SK-N-SH treated with all-trans-retinoic acid at 6 μM for 48 hours (cell line): ENCODE results near the gene ITGA3.
A peak's percentile ranks its signal among the peaks of the same experiment; 100 is the strongest.

Experiments used
- ATAC-seq: fragments of 200-7000 bp; cut with Tn5 transposase; 3 replicates; pipeline ENCODE4 v1.9.1; 2020; ENCODE audit warnings: mild to moderate bottlenecking, moderate library complexity
- ARNTL ChIP-seq: fragments of 450-650 bp; formaldehyde crosslinking; IDR thresholded peaks from 2 replicates; pipeline ENCODE4 v1.5.0; 2020; ENCODE audit warnings: low read depth, mild to moderate bottlenecking, moderate library complexity, borderline replicate concordance
- BACH2 ChIP-seq: fragments of 250-450 bp; sonication (Bioruptor Pico); IDR thresholded peaks from 2 replicates; pipeline ENCODE4 v1.9.0; 2021; ENCODE audit warnings: mild to moderate bottlenecking, borderline replicate concordance
- ESRRG ChIP-seq: fragments of 250-450 bp; sonication (Bioruptor Pico); IDR thresholded peaks from 2 replicates; pipeline ENCODE4 v1.6.1; 2021; ENCODE audit warnings: mild to moderate bottlenecking
- GLIS3 ChIP-seq: fragments of 250-450 bp; sonication (Bioruptor Pico); IDR thresholded peaks from 2 replicates; pipeline ENCODE4 v1.5.0; 2020; ENCODE audit warnings: mild to moderate bottlenecking, moderate library complexity
- ISL1 ChIP-seq: fragments of 250-450 bp; sonication (Bioruptor Pico); IDR thresholded peaks from 2 replicates; pipeline ENCODE4 v2.1.2; 2022; ENCODE audit warnings: mild to moderate bottlenecking, moderate library complexity
- PPARA ChIP-seq: fragments of 250-450 bp; sonication (Bioruptor Pico); IDR thresholded peaks from 2 replicates; pipeline ENCODE4 v1.5.0; 2020; ENCODE audit warnings: mild to moderate bottlenecking, borderline replicate concordance
- RARB ChIP-seq: fragments of 250-450 bp; sonication (Bioruptor Pico); IDR thresholded peaks from 2 replicates; pipeline ENCODE4 v1.8.0; 2021; ENCODE audit warnings: mild to moderate bottlenecking, moderate library complexity
- SNAI2 ChIP-seq: fragments of 250-450 bp; sonication (Bioruptor Pico); IDR thresholded peaks from 2 replicates; pipeline ENCODE4 v1.5.0; 2020; ENCODE audit warnings: mild to moderate bottlenecking, moderate library complexity
- TCF4 ChIP-seq: fragments of 250-450 bp; sonication (Bioruptor Pico); IDR thresholded peaks from 2 replicates; pipeline ENCODE4 v1.8.0; 2021; ENCODE audit warnings: mild to moderate bottlenecking, moderate library complexity, borderline replicate concordance
- TOX ChIP-seq: fragments of 250-450 bp; sonication (Bioruptor Pico); IDR thresholded peaks from 2 replicates; pipeline ENCODE4 v1.8.0; 2021; ENCODE audit warnings: mild to moderate bottlenecking, moderate library complexity, borderline replicate concordance
- ZC3H10 ChIP-seq: fragments of 250-450 bp; sonication (Bioruptor Pico); IDR thresholded peaks from 2 replicates; pipeline ENCODE4 v1.5.1; 2021; ENCODE audit warnings: mild to moderate bottlenecking, moderate library complexity
- ZFP3 ChIP-seq: fragments of 250-450 bp; sonication (Bioruptor Pico); IDR thresholded peaks from 2 replicates; pipeline ENCODE4 v1.5.0; 2020; ENCODE audit warnings: mild to moderate bottlenecking, moderate library complexity
- ZFP30 ChIP-seq: fragments of 450-650 bp; formaldehyde crosslinking; IDR thresholded peaks from 2 replicates; pipeline ENCODE4 v1.5.0; 2022; ENCODE audit warnings: mild to moderate bottlenecking, moderate library complexity
- ZNF565 ChIP-seq: fragments of 450-650 bp; formaldehyde crosslinking; conservative IDR thresholded peaks from 2 replicates; pipeline ENCODE4 v1.5.0; 2020; ENCODE audit warnings: low read depth, mild to moderate bottlenecking, moderate library complexity
- ZNF70 ChIP-seq: fragments of 450-650 bp; formaldehyde crosslinking; IDR thresholded peaks from 2 replicates; pipeline ENCODE4 v1.5.0; 2020; ENCODE audit warnings: mild to moderate bottlenecking, moderate library complexity
- ZNF8 ChIP-seq: fragments of 450-650 bp; formaldehyde crosslinking; IDR thresholded peaks from 2 replicates; pipeline ENCODE4 v1.5.0; 2020; ENCODE audit warnings: mild to moderate bottlenecking, moderate library complexity
- TF ChIP-seq, protein P1 (sequence below): fragments of 250-450 bp; sonication (Bioruptor Pico); IDR thresholded peaks from 2 replicates; pipeline ENCODE4 v1.5.1; 2020; ENCODE audit warnings: low read depth, mild to moderate bottlenecking, moderate library complexity
- TF ChIP-seq, protein P2 (sequence below): fragments of 250-450 bp; sonication (Bioruptor Pico); IDR thresholded peaks from 2 replicates; pipeline ENCODE4 v1.8.0; 2020; ENCODE audit warnings: mild to moderate bottlenecking, moderate library complexity, borderline replicate concordance
- TF ChIP-seq, protein P3 (sequence below): fragments of 250-450 bp; sonication (Bioruptor Pico); IDR thresholded peaks from 2 replicates; pipeline ENCODE4 v1.5.0; 2020; ENCODE audit warnings: mild to moderate bottlenecking, moderate library complexity
- TF ChIP-seq, protein P4 (sequence below): fragments of 250-450 bp; sonication (Bioruptor Pico); IDR thresholded peaks from 2 replicates; pipeline ENCODE4 v1.8.0; 2021; ENCODE audit warnings: low read depth, mild to moderate bottlenecking, moderate library complexity, borderline replicate concordance

Gene ITGA3

DNA sequence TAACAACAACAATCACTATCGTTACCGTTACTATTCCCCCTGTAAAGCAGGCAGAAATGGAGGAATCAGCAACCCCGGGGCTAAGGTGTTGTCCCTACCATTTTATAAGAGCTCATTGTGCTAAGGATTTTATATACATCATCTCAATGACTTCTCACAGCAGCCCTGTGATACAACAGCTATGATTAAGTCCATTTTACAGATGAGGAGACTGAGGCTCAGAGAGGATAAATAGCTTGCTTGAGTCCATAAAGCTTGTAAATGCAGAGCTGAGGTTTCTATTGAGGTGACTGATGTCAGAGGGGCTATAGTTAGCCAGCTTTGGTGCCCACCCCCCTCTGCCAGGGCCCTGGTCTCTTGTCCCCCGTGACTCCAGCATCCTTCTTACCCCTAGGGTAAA, 22.5 kb downstream of the ITGA3 start:
- TF ChIP-seq ZC3H10 (no peak), TCF4 (CRISPR knock-in tag) (no peak), ISL1 (CRISPR knock-in tag) (no peak), TOX (CRISPR knock-in tag) (no peak), ZNF8 (no peak), ESRRG (CRISPR knock-in tag) (no peak), SNAI2 (no peak)
- TF ChIP-seq, protein P1, sequence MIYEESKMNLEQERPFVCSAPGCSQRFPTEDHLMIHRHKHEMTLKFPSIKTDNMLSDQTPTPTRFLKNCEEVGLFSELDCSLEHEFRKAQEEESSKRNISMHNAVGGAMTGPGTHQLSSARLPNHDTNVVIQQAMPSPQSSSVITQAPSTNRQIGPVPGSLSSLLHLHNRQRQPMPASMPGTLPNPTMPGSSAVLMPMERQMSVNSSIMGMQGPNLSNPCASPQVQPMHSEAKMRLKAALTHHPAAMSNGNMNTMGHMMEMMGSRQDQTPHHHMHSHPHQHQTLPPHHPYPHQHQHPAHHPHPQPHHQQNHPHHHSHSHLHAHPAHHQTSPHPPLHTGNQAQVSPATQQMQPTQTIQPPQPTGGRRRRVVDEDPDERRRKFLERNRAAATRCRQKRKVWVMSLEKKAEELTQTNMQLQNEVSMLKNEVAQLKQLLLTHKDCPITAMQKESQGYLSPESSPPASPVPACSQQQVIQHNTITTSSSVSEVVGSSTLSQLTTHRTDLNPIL (CRISPR knock-in tag), result no peak
- ATAC-seq, result no peak

DNA sequence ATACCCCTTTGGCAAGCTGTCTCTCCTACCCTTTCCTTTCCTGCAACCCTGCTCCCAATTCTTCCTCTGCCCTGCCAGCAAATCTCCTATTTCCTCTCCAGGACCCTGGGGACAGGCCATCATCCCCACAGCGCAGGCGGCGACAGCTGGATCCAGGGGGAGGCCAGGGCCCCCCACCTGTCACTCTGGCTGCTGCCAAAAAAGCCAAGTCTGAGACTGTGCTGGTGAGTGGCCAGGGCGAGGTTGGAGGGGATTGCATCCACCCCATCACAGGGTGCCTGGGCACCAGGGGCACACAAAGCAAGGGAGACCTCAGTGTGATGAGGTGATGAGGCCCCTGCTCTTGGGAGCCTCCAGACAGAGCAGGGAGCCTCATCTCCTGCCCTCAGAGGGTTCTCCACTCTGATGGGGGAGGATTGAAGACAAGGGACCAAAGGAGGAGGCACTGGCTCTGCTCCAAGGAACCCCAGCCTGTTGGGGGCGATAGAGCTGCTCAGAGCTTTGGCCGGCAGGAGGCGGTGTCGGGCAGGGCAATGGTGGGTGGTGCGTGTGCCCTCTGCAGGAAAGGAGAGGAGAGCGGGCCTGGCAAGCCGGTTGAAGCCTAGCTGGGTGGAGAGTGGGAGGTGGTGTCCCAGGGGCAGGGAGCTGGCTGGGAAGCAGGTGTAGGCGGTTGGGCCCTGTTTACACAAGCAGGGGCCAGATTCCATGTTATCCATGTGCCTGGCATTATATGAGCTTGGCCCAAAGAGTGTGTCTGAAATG, 23.6 kb downstream of the ITGA3 start:
- no peak for TF ChIP-seq ZNF8
- no peak for TF ChIP-seq PPARA (CRISPR knock-in tag)
- peak; percentile 35; the same call in 1 of the 2 replicates for TF ChIP-seq ZFP3 (CRISPR knock-in tag)
- peak; percentile 67 for ATAC-seq

DNA sequence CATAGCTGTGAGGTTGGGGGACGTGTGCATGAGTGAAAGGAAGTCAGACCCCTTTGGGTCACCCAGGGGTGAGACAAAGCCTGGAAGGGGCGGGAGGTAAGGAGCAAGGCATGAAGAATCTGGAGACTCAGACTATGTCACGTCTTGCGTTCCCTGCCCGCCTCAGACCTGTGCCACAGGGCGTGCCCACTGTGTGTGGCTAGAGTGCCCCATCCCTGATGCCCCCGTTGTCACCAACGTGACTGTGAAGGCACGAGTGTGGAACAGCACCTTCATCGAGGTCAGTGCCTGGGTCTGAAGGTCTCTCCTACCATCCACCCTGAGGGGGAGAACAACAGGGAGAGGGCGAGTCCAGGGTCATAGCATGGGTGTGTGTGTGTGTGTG, 24.2 kb downstream of the ITGA3 start:
- no peak for ATAC-seq
- TF ChIP-seq ZNF70 (CRISPR knock-in tag), result no peak

DNA sequence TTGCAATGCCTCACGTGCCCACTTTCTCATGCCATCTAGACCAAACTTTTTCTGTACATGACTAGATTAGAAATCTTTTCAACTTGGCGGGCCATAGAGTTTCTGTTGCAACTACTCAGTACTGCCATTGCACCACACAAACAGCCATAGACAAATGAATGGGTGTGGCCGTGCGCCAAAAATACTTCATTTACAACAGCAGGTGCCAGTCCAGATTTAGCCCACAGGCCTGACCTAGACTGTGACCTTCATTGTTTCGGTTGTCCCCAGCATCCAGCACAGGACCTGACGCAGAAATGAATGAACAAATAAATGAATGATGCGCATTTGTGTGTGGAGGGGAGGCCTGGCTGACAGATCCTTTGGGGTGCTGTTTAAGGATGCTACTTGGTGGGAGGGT, 24.9 kb downstream of the ITGA3 start:
- TF ChIP-seq, protein P2, sequence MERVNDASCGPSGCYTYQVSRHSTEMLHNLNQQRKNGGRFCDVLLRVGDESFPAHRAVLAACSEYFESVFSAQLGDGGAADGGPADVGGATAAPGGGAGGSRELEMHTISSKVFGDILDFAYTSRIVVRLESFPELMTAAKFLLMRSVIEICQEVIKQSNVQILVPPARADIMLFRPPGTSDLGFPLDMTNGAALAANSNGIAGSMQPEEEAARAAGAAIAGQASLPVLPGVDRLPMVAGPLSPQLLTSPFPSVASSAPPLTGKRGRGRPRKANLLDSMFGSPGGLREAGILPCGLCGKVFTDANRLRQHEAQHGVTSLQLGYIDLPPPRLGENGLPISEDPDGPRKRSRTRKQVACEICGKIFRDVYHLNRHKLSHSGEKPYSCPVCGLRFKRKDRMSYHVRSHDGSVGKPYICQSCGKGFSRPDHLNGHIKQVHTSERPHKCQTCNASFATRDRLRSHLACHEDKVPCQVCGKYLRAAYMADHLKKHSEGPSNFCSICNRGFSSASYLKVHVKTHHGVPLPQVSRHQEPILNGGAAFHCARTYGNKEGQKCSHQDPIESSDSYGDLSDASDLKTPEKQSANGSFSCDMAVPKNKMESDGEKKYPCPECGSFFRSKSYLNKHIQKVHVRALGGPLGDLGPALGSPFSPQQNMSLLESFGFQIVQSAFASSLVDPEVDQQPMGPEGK (CRISPR knock-in tag), result no peak
- TF ChIP-seq RARB (CRISPR knock-in tag) (no peak), SNAI2 (no peak), BACH2 (CRISPR knock-in tag) (no peak), PPARA (CRISPR knock-in tag) (no peak), ZNF70 (CRISPR knock-in tag) (no peak), ARNTL (CRISPR knock-in tag) (no peak), ZNF8 (no peak), ISL1 (CRISPR knock-in tag) (no peak), ZFP3 (CRISPR knock-in tag) (no peak), ZC3H10 (no peak)
- TF ChIP-seq, protein P3, sequence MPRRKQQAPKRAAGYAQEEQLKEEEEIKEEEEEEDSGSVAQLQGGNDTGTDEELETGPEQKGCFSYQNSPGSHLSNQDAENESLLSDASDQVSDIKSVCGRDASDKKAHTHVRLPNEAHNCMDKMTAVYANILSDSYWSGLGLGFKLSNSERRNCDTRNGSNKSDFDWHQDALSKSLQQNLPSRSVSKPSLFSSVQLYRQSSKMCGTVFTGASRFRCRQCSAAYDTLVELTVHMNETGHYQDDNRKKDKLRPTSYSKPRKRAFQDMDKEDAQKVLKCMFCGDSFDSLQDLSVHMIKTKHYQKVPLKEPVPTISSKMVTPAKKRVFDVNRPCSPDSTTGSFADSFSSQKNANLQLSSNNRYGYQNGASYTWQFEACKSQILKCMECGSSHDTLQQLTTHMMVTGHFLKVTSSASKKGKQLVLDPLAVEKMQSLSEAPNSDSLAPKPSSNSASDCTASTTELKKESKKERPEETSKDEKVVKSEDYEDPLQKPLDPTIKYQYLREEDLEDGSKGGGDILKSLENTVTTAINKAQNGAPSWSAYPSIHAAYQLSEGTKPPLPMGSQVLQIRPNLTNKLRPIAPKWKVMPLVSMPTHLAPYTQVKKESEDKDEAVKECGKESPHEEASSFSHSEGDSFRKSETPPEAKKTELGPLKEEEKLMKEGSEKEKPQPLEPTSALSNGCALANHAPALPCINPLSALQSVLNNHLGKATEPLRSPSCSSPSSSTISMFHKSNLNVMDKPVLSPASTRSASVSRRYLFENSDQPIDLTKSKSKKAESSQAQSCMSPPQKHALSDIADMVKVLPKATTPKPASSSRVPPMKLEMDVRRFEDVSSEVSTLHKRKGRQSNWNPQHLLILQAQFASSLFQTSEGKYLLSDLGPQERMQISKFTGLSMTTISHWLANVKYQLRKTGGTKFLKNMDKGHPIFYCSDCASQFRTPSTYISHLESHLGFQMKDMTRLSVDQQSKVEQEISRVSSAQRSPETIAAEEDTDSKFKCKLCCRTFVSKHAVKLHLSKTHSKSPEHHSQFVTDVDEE (CRISPR knock-in tag), result no peak
- no peak for ATAC-seq

DNA sequence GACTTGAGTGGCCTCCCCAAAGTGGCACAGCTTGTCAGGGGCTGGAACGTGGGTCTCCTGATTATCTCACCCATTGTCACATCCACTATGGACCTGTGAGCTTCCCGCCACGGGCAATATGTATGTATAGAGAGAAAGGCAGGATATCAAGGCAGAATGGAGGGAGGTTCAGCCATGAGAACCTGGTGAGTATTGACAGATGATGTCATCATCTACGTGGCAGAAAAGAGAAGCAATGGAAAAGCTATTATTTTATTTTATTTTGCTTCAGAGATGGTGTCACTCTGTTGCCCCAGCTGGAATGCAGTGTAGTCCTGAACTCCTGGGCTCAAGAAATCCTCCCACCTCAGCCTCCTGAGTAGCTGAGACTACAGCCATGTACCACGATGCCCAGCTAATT, 25.8 kb downstream of the ITGA3 start:
- TF ChIP-seq SNAI2 (no peak), ZFP30 (no peak), TCF4 (CRISPR knock-in tag) (no peak), BACH2 (CRISPR knock-in tag) (no peak), ZC3H10 (no peak), TOX (CRISPR knock-in tag) (no peak), ZNF565 (CRISPR knock-in tag) (no peak), GLIS3 (CRISPR knock-in tag) (no peak), ARNTL (CRISPR knock-in tag) (no peak), ZFP3 (CRISPR knock-in tag) (no peak), ISL1 (CRISPR knock-in tag) (no peak)
- TF ChIP-seq, protein P4, sequence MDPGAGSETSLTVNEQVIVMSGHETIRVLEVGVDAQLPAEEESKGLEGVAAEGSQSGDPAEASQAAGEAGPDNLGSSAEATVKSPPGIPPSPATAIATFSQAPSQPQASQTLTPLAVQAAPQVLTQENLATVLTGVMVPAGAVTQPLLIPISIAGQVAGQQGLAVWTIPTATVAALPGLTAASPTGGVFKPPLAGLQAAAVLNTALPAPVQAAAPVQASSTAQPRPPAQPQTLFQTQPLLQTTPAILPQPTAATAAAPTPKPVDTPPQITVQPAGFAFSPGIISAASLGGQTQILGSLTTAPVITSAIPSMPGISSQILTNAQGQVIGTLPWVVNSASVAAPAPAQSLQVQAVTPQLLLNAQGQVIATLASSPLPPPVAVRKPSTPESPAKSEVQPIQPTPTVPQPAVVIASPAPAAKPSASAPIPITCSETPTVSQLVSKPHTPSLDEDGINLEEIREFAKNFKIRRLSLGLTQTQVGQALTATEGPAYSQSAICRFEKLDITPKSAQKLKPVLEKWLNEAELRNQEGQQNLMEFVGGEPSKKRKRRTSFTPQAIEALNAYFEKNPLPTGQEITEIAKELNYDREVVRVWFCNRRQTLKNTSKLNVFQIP (CRISPR knock-in tag), result no peak
- TF ChIP-seq, protein P3 (CRISPR knock-in tag), result no peak
- no peak for ATAC-seq
